ENCODE measurements around the gene ZNF761.

GRCh38 chr19:53396525-53396868 lies 35.3 kb upstream of the ZNF761 start:
- TF ChIP-seq, protein P1, sequence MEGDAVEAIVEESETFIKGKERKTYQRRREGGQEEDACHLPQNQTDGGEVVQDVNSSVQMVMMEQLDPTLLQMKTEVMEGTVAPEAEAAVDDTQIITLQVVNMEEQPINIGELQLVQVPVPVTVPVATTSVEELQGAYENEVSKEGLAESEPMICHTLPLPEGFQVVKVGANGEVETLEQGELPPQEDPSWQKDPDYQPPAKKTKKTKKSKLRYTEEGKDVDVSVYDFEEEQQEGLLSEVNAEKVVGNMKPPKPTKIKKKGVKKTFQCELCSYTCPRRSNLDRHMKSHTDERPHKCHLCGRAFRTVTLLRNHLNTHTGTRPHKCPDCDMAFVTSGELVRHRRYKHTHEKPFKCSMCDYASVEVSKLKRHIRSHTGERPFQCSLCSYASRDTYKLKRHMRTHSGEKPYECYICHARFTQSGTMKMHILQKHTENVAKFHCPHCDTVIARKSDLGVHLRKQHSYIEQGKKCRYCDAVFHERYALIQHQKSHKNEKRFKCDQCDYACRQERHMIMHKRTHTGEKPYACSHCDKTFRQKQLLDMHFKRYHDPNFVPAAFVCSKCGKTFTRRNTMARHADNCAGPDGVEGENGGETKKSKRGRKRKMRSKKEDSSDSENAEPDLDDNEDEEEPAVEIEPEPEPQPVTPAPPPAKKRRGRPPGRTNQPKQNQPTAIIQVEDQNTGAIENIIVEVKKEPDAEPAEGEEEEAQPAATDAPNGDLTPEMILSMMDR (IDR thresholded peaks at IDR 0.05 in 8 of 11, conservative IDR thresholded peaks at IDR 0.05 in 3 of 11) = no peak
- TF ChIP-seq POLR2AphosphoS5 (IDR thresholded peaks at IDR 0.05) = no peak

Data from spleen (tissue), 7 donors.